H1 (cell line): ENCODE results near the gene VPS13C. TPM values are rescaled to one million over a fixed set of nuclear protein-coding genes. Genes with fewer than 3 reads are reported as not detected.

Experiments used
- CTCF ChIA-PET: fragments of 300-600 bp; sonication (Branson Sonifier 250); formaldehyde crosslinking; loops from one replicate; lab custom pipeline; 2021; ENCODE audit not compliant: partially characterized antibody; lab: Charles Lee
- POLR2A ChIA-PET: fragments of 300-600 bp; sonication (Branson Sonifier 250); formaldehyde crosslinking; loops from one replicate; lab custom pipeline; 2021; ENCODE audit warnings: inconsistent platforms; ENCODE audit not compliant: partially characterized antibody; lab: Charles Lee
- DNase-seq, 2 experiments: peaks; one replicate each; pipeline versions ENCODE4 v3.0.0 to v3.0.0-alpha.2; 2010 to 2022; ENCODE audit warnings: low spot score in 2 of 2, low read depth in 1 of 2, mixed read lengths in 1 of 2
- FAIRE-seq: peaks from 2 replicates; lab custom pipeline; 2011; peaks lifted over from hg19 to GRCh38; lab: Jason Lieb, UNC
- H2AFZ ChIP-seq: 2 replicates; pipeline ENCODE4 v1.8.1; 2012; ENCODE audit warnings: low read length, inconsistent platforms
- H2AK5ac ChIP-seq: 2 replicates; pipeline ENCODE4 v1.6.1; 2013; ENCODE audit warnings: low read depth, low read length
- H2BK120ac ChIP-seq: replicated peaks from 2 replicates; pipeline ENCODE3; 2013; ENCODE audit warnings: low read depth, low read length, inconsistent platforms
- H2BK12ac ChIP-seq: 2 replicates; pipeline ENCODE4 v1.6.1; 2013; ENCODE audit warnings: low read depth, low read length
- H2BK15ac ChIP-seq: 2 replicates; pipeline ENCODE4 v1.6.1; 2013; ENCODE audit warnings: low read length
- H2BK20ac ChIP-seq: 2 replicates; pipeline ENCODE4 v1.6.1; 2013; ENCODE audit warnings: low read length
- H2BK5ac ChIP-seq: 2 replicates; pipeline ENCODE4 v1.6.1; 2013; ENCODE audit warnings: low read depth, low read length
- H3K14ac ChIP-seq: 2 replicates; pipeline ENCODE4 v1.6.1; 2013; ENCODE audit warnings: inconsistent platforms; ENCODE audit not compliant: insufficient read length
- H3K18ac ChIP-seq: 2 replicates; pipeline ENCODE4 v1.6.1; 2013; ENCODE audit warnings: low read length; ENCODE audit errors: extremely low read depth
- H3K23ac ChIP-seq: 2 replicates; pipeline ENCODE4 v1.6.1; 2013; ENCODE audit warnings: inconsistent platforms; ENCODE audit not compliant: insufficient read length
- H3K23me2 ChIP-seq: 2 replicates; pipeline ENCODE4 v1.6.1; 2013; ENCODE audit warnings: low read depth, low read length
- H3K27ac ChIP-seq: 2 replicates; pipeline ENCODE4 v1.6.1; 2011; ENCODE audit warnings: low read depth, low read length, inconsistent platforms
- H3K27me3 ChIP-seq, 4 experiments: replicated peaks in 1 of 4; 1 replicate in 1 of 4; 2 replicates in 3 of 4; pipeline versions ENCODE4 v1.6.1 to v1.8.1; 2011 to 2013; ENCODE audit warnings: low read length in 3 of 4, mild to moderate bottlenecking in 3 of 4, inconsistent platforms in 2 of 4, mixed read lengths in 2 of 4, moderate library complexity in 1 of 4; ENCODE audit not compliant: control insufficient read depth in 3 of 4, insufficient read depth in 3 of 4; ENCODE audit errors: extremely low read depth in 1 of 4
- H3K36me3 ChIP-seq, 4 experiments: 2 replicates each; pipeline versions ENCODE4 v1.6.1 to v1.8.1; 2011 to 2013; ENCODE audit warnings: mild to moderate bottlenecking in 4 of 4, low read length in 3 of 4, moderate library complexity in 2 of 4, control low read depth in 1 of 4, inconsistent platforms in 1 of 4; ENCODE audit not compliant: insufficient read depth in 4 of 4, control insufficient read depth in 2 of 4
- H3K4ac ChIP-seq: replicated peaks from 2 replicates; pipeline ENCODE3; 2013; ENCODE audit warnings: low read length, low read depth, mixed read lengths, inconsistent platforms; ENCODE audit not compliant: insufficient read length
- H3K4me1 ChIP-seq, 4 experiments: replicated peaks in 1 of 4; 1 replicate in 1 of 4; 2 replicates in 3 of 4; pipeline versions ENCODE4 v1.6.1 to v1.8.1; 2011 to 2013; ENCODE audit warnings: low read length in 3 of 4, inconsistent platforms in 2 of 4, mixed read lengths in 1 of 4; ENCODE audit not compliant: insufficient read depth in 4 of 4, control insufficient read depth in 3 of 4
- H3K4me2 ChIP-seq, 2 experiments: 2 replicates each; pipeline versions ENCODE4 v1.6.1 to v1.8.1; 2011 to 2013; ENCODE audit warnings: low read depth in 2 of 2, low read length in 2 of 2, control low read depth in 1 of 2, inconsistent platforms in 1 of 2, mild to moderate bottlenecking in 1 of 2; ENCODE audit not compliant: insufficient read depth in 1 of 2
- H3K4me3 ChIP-seq, 4 experiments: fragments of 200-600, 300-600 bp in 1 of 4; sonication (generic), shearing (Covaris generic), sonication (Bioruptor Twin) in 1 of 4; 2 replicates each; pipeline versions ENCODE4 v1.5.1 to v1.8.1; 2011 to 2016; ENCODE audit warnings: low read length in 4 of 4, low read depth in 3 of 4, control low read depth in 2 of 4, inconsistent platforms in 2 of 4, mild to moderate bottlenecking in 2 of 4, mixed read lengths in 1 of 4, moderate library complexity in 1 of 4; ENCODE audit not compliant: insufficient read depth in 2 of 4; ENCODE audit errors: extremely low read depth in 1 of 4
- H3K56ac ChIP-seq: replicated peaks from 2 replicates; pipeline ENCODE3; 2013; ENCODE audit warnings: low read depth, mild to moderate bottlenecking, mixed read lengths, low read length, inconsistent platforms; ENCODE audit not compliant: insufficient read length
- H3K79me1 ChIP-seq: 2 replicates; pipeline ENCODE4 v1.6.1; 2013; ENCODE audit warnings: low read depth, low read length, control low read depth
- H3K79me2 ChIP-seq, 2 experiments: 2 replicates each; pipeline versions ENCODE4 v1.6.1 to v1.8.1; 2012 to 2013; ENCODE audit warnings: low read length in 2 of 2, mild to moderate bottlenecking in 2 of 2, inconsistent platforms in 1 of 2; ENCODE audit not compliant: insufficient read depth in 2 of 2, control insufficient read depth in 1 of 2
- H3K9ac ChIP-seq, 4 experiments: replicated peaks in 1 of 4; 1 replicate in 1 of 4; 2 replicates in 3 of 4; pipeline versions ENCODE4 v1.6.1 to v1.8.1; 2011 to 2013; ENCODE audit warnings: low read depth in 3 of 4, low read length in 3 of 4, control low read depth in 2 of 4, mild to moderate bottlenecking in 2 of 4, moderate library complexity in 2 of 4, inconsistent platforms in 1 of 4; ENCODE audit errors: extremely low read depth in 1 of 4
- H3K9me3 ChIP-seq, 2 experiments: 2 replicates each; pipeline versions ENCODE4 v1.6.1 to v1.8.1; 2012 to 2013; ENCODE audit warnings: mild to moderate bottlenecking in 2 of 2, moderate library complexity in 2 of 2, control low read depth in 1 of 2, inconsistent platforms in 1 of 2, low read depth in 1 of 2, low read length in 1 of 2, mixed read lengths in 1 of 2; ENCODE audit not compliant: insufficient read depth in 2 of 2
- H4K20me1 ChIP-seq, 2 experiments: replicated peaks in 1 of 2; 2 replicates each; pipeline versions ENCODE3 to v1.8.1; 2011 to 2013; ENCODE audit warnings: inconsistent platforms in 2 of 2, low read length in 2 of 2, mild to moderate bottlenecking in 1 of 2; ENCODE audit not compliant: insufficient read depth in 2 of 2, control insufficient read depth in 1 of 2
- H4K5ac ChIP-seq: 2 replicates; pipeline ENCODE4 v1.6.1; 2013; ENCODE audit warnings: low read length, low read depth, mixed read lengths, inconsistent platforms; ENCODE audit not compliant: insufficient read length
- H4K8ac ChIP-seq: 2 replicates; pipeline ENCODE4 v1.8.0; 2013; ENCODE audit warnings: mild to moderate bottlenecking, moderate library complexity, low read length, inconsistent platforms; ENCODE audit not compliant: insufficient read depth; ENCODE audit errors: extremely low read depth
- H4K91ac ChIP-seq: replicated peaks from 2 replicates; pipeline ENCODE3; 2013; ENCODE audit warnings: low read length, mixed read lengths, inconsistent platforms; ENCODE audit not compliant: insufficient read length
- CEBPB ChIP-seq: IDR thresholded peaks from 2 replicates; pipeline ENCODE4 v1.6.1; 2012; ENCODE audit warnings: low read depth, low read length
- EP300 ChIP-seq, 2 experiments: IDR thresholded peaks; 1 replicate in 1 of 2; 2 replicates in 1 of 2; pipeline ENCODE4 v1.6.1; 2011 to 2012; ENCODE audit warnings: low read depth in 2 of 2, low read length in 2 of 2, mild to moderate bottlenecking in 2 of 2, borderline replicate concordance in 1 of 2, inconsistent platforms in 1 of 2, moderate library complexity in 1 of 2
- HDAC6 ChIP-seq: IDR thresholded peaks from one replicate; pipeline ENCODE4 v1.7.1; 2012; ENCODE audit warnings: low read depth, mild to moderate bottlenecking, inconsistent platforms, low read length, moderate library complexity
- RXRA ChIP-seq: IDR thresholded peaks from 2 replicates; pipeline ENCODE4 v1.6.1; 2011; ENCODE audit warnings: low read depth, mild to moderate bottlenecking, low read length, moderate library complexity; ENCODE audit not compliant: insufficient read depth
- SIN3A ChIP-seq, 2 experiments: IDR thresholded peaks in 1 of 2; conservative IDR thresholded peaks in 1 of 2; 2 replicates each; pipeline ENCODE4 v1.6.1; 2011 to 2012; ENCODE audit warnings: low read length in 2 of 2, improper control_type of control experiment in 1 of 2, low read depth in 1 of 2, mild to moderate bottlenecking in 1 of 2
- TAF7 ChIP-seq: optimal IDR thresholded peaks from 2 replicates; pipeline ENCODE3; 2011; ENCODE audit warnings: low read depth, mild to moderate bottlenecking, inconsistent platforms, low read length, moderate library complexity, borderline replicate concordance
- WGBS, 2 experiments: shearing (Covaris generic) in 1 of 2; methylation state at CpG; one replicate each; pipeline versions ENCODE4 v1.1.6 to v1.1.7; 2013 to 2015; ENCODE audit warnings: low lambda C conversion rate in 2 of 2, mixed read lengths in 2 of 2, inconsistent platforms in 1 of 2, low coverage in 1 of 2, missing lambda C conversion rate in 1 of 2; ENCODE audit not compliant: insufficient replicate concordance in 2 of 2, insufficient coverage in 1 of 2, insufficient read length in 1 of 2; ENCODE audit errors: extremely low coverage in 1 of 2, missing lambda C conversion rate in 1 of 2; 5-methylcytosine and 5-hydroxymethylcytosine counted together
- polyA plus RNA-seq, 7 experiments: library from polyadenylated mRNA; depleted of rRNA in 3 of 7; stranded (reverse) in 5 of 7; unstranded in 2 of 7; fragments of >200 nt in 5 of 7; fragments of 200-250 nt in 2 of 7; gene quantifications; 1 replicate in 5 of 7; 2 replicates in 1 of 7; 4 replicates in 1 of 7; pipeline versions ENCODE4 v1.2.1 to v1.2.3, GENCODE V29; 2011 to 2013; ENCODE audit warnings: missing spikeins in 2 of 7, mixed read lengths in 2 of 7
- total RNA-seq: library from RNA; stranded (reverse); fragmentation: NEBNext Ultra II Directional; extraction: Animal tissue kit (Norgen Biotek cat#: 25700); gene quantifications from 2 replicates; pipeline ENCODE4 v1.2.1, GENCODE V29; 2021

The VPS13C gene
- total and polyA plus RNA-seq, 2 of the 8 experiments (the other 6 are each of a cell fraction or from before 2014, with no cell fraction given): 4.8 to 18.8 TPM

- Histone ChIP-seq H3K4me3 (no peak overlapping the region), H3K79me1 (no peaks in the 10 kb centered on the region), H3K36me3 (peaks cover 0 to 6% (median 0%) of the 10 kb centered on the region in 4 experiments; a peak in 1 of 8 replicates), H3K79me2 (no peaks in the 10 kb centered on the region), H2BK20ac (no peak overlapping the region), H3K18ac (no peak overlapping the region), H2BK12ac (no peak overlapping the region), H4K91ac (no peak overlapping the region), H3K56ac (no peak overlapping the region), H3K4me2 (no peak overlapping the region), H3K9me3 (no peaks in the 10 kb centered on the region), H3K23me2 (no peaks in the 10 kb centered on the region), H3K27me3 (no peaks in the 10 kb centered on the region), H4K20me1 (no peaks in the 10 kb centered on the region), H3K9ac (no peak overlapping the region), H2BK15ac (no peak overlapping the region), H2BK120ac (no peak overlapping the region), H3K27ac (no peak overlapping the region), H3K14ac (no peak overlapping the region), H3K4me1 (no peaks in the 10 kb centered on the region), H3K23ac (no peak overlapping the region), H2AFZ (no peak overlapping the region), H2BK5ac (no peak overlapping the region), H4K5ac (no peak overlapping the region), H4K8ac (no peak overlapping the region), H3K4ac (no peak overlapping the region), H2AK5ac (no peak overlapping the region)
- WGBS, 2 experiments: 87% methylated on average over 2 of the region's 2 CpGs; no CpG with 5 or more reads in 1 of the 2 experiments
- POLR2A ChIA-PET: no interaction called here
- CTCF ChIA-PET: no interaction called here
- FAIRE-seq (no peak), DNase-seq (no peak)
- TF ChIP-seq HDAC6 (no peak), TAF7 (no peak), CEBPB (no peak), RXRA (no peak), SIN3A (conservative IDR thresholded peaks at IDR 0.05 in 1 of 2, IDR thresholded peaks at IDR 0.05 in 1 of 2; ENCODE audit: low read depth in 1 of 2, low read length in 2 of 2) (no peak), EP300 (IDR thresholded peaks at IDR 0.05; ENCODE audit: borderline replicate concordance in 1 of 2, low read depth in 2 of 2, low read length in 2 of 2) (no peak)
Measured at GRCh38 chr15:61916104-61916503, 144.1 kb downstream of the VPS13C start.
